Left lung (tissue), 10 donors: ENCODE data around the gene PDYN. TPM values are rescaled to one million over a fixed set of nuclear protein-coding genes. Genes with fewer than 3 reads are reported as not detected.
A peak's percentile ranks its signal among the peaks of the same experiment; 100 is the strongest.

Source experiments
- ATAC-seq: fragments of 200-7000 bp; cut with Tn5 transposase; one replicate; pipeline ENCODE4 v1.9.1; 2020; ENCODE audit warnings: moderate library complexity
- DNase-seq, 4 donors: peaks; one replicate each; pipeline ENCODE4 v3.0.0-alpha.2; 2013 to 2020
- H3K27ac ChIP-seq, 2 donors: fragments of 200-600 bp; sonication (generic) in 1 of 2; one replicate each; pipeline versions ENCODE4 v1.5.0 to v1.8.0; 2020 to 2021
- H3K27me3 ChIP-seq, 2 donors: fragments of 200-600 bp; sonication (generic) in 1 of 2; one replicate each; pipeline versions ENCODE4 v1.5.0 to v1.8.0; 2020 to 2021
- H3K36me3 ChIP-seq, 2 donors: fragments of 200-600 bp; sonication (generic) in 1 of 2; one replicate each; pipeline versions ENCODE4 v1.5.0 to v1.8.0; 2020 to 2021
- H3K4me1 ChIP-seq, 2 donors: fragments of 200-600 bp; one replicate each; pipeline ENCODE4 v1.8.0; 2021
- H3K4me3 ChIP-seq, 2 donors: fragments of 200-600 bp; sonication (generic) in 1 of 2; one replicate each; pipeline versions ENCODE4 v1.5.0 to v1.8.0; 2020 to 2021; ENCODE audit warnings: mild to moderate bottlenecking in 1 of 2
- H3K9me3 ChIP-seq, 2 donors: fragments of 200-600 bp; sonication (generic) in 1 of 2; one replicate each; pipeline versions ENCODE4 v1.5.0 to v1.8.0; 2020 to 2021
- intact Hi-C, 2 donors: fragments of 100-400 bp; cut with DNase I; formaldehyde crosslinking; loops; one replicate each; pipeline versions ENCODE4 v1.11.2 to v1.14.2; 2022
- polyA plus RNA-seq, 6 donors: library from polyadenylated mRNA; unstranded; fragments of 120-200 nt; gene quantifications; one replicate each; pipeline ENCODE4 v1.2.1, GENCODE V29; 2013; ENCODE audit not compliant: insufficient read length in 6 of 6
- total RNA-seq, 2 donors: library from RNA; stranded (reverse); fragmentation: NEBNext Ultra II Directional; extraction: Animal tissue kit (Norgen Biotek cat#: 25700); gene quantifications; one replicate each; pipeline ENCODE4 v1.2.1, GENCODE V29; 2021
- TF ChIP-seq, protein P1 (sequence below), 2 donors: fragments of 200-600 bp; sonication (generic) in 1 of 2; IDR thresholded peaks; one replicate each; pipeline versions ENCODE4 v1.5.0 to v1.8.0; 2021; ENCODE audit warnings: antibody characterized with exemption in 2 of 2
- donor health status: DM: no; HTN: yes; CAD: no.
- donor health status: DM: no; HTN: no; CAD: no.

The PDYN gene
- total and polyA plus RNA-seq, 8 donors = not detected

GRCh38 chr20:1949347-1950100 lies 44.3 kb downstream of the PDYN start:
- Histone ChIP-seq H3K27ac (peak overlapping the region in 1 of 2 donors; percentile 34), H3K27me3 (peaks cover 0 to 45% of the 10 kb centered on the region in 2 donors), H3K9me3 (no peaks in the 10 kb centered on the region), H3K36me3 (no peaks in the 10 kb centered on the region), H3K4me1 (peaks cover under 1 to 81% of the 10 kb centered on the region in 2 donors), H3K4me3 (no peak overlapping the region)
- no peak for ATAC-seq
- no peak for DNase-seq
- TF ChIP-seq, protein P1, sequence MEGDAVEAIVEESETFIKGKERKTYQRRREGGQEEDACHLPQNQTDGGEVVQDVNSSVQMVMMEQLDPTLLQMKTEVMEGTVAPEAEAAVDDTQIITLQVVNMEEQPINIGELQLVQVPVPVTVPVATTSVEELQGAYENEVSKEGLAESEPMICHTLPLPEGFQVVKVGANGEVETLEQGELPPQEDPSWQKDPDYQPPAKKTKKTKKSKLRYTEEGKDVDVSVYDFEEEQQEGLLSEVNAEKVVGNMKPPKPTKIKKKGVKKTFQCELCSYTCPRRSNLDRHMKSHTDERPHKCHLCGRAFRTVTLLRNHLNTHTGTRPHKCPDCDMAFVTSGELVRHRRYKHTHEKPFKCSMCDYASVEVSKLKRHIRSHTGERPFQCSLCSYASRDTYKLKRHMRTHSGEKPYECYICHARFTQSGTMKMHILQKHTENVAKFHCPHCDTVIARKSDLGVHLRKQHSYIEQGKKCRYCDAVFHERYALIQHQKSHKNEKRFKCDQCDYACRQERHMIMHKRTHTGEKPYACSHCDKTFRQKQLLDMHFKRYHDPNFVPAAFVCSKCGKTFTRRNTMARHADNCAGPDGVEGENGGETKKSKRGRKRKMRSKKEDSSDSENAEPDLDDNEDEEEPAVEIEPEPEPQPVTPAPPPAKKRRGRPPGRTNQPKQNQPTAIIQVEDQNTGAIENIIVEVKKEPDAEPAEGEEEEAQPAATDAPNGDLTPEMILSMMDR (IDR thresholded peaks at IDR 0.05) = no peak
- intact Hi-C loops = no loop called here

DNA sequence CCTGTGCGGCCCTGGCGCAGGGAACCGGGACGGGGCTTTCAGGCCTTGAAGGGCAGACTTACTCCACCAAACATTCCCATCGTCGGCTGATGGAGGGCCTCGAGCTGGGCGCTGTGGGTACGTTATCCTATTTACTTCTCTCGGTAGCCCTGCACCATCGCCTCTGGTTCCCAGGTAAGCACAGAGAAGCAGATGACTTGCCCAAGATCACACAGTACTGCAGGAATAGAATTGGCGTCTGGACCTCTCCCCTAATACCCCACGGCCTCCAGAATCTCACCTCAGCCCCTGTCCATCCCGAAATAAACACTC lies 46.4 kb downstream of the PDYN start:
- ATAC-seq (no peak), DNase-seq (no peak)
- no peaks in the 10 kb centered on the region for H3K36me3 ChIP-seq
- H3K4me1 ChIP-seq = peaks cover 2 to 88% of the 10 kb centered on the region in 2 donors
- peak overlapping the region in 1 of 2 donors; percentile 10 for H3K4me3 ChIP-seq
- peak overlapping the region in 1 of 2 donors; percentile 94 for H3K27ac ChIP-seq
- TF ChIP-seq, protein P1 (IDR thresholded peaks at IDR 0.05) = no peak
- H3K9me3 ChIP-seq = no peaks in the 10 kb centered on the region
- H3K27me3 ChIP-seq = peaks cover 0 to 58% of the 10 kb centered on the region in 2 donors
- intact Hi-C loops = no loop called here

DNA sequence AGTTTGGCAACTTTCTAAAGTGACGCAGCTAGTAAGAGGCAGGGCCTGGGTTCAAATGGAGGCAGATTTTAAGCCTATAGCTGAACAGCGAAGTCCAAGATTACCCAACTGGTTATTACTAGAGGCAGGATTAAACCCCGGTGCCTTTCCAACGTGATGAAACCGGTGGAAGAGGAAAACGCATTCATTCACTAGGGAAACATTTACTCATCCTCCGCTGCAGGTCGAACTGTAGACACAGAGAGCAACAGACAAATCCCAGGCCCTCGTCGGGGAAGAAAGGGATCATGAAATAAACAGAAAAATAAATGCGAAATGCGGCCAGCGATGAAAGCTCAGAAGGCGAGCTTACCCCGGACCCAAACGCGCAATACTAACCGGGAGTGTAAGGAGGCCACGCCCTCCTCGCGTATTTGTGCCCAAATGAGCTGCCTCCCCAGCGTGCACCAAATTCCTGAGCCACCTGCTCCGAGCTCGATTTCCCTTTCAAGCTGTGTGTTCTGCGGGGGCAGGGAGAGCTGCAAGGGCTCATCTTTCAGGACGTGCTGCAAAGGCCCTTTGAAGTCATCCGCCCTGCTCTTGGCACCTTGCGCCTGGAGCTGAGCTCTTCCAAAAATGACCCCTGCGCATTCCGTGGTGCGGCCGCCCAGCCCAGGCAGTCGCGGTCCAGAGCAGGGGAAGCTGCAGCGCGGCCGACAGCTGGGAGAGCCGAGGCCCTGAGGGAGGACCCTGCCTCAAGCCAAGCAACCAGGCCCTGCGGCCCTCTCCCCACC lies 46.9 kb downstream of the PDYN start:
- ATAC-seq (peak; percentile 53), DNase-seq (peak in 2 of 4 donors; percentile 55 to 86)
- Histone ChIP-seq H3K9me3 (no peaks in the 10 kb centered on the region), H3K4me1 (peaks cover 2 to 82% of the 10 kb centered on the region in 2 donors), H3K36me3 (no peaks in the 10 kb centered on the region), H3K4me3 (peak overlapping the region in 1 of 2 donors; percentile 10), H3K27ac (peak overlapping the region; percentile 39 to 94), H3K27me3 (peaks cover 0 to 62% of the 10 kb centered on the region in 2 donors)
- intact Hi-C loops = no loop called here
- TF ChIP-seq, protein P1 (IDR thresholded peaks at IDR 0.05) = no peak

DNA sequence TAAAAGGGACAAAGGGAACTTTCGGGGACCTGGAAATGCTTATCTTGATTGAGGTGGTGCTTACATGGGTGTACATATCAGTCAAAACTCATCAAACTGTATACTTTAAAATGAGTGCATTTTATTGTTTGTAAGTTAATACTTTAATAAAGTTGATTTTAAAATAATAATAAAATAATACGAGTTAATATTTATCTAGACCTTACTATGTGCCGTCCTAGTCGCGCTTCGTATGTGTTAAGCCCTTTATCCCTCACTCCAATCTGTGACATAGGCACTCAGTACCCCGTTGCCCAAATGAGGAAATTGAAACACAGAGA lies 47.5 kb downstream of the PDYN start:
- ATAC-seq (no peak), DNase-seq (no peak)
- TF ChIP-seq, protein P1 (IDR thresholded peaks at IDR 0.05) = no peak
- H3K4me3 ChIP-seq = peak overlapping the region in 1 of 2 donors; percentile 10
- H3K27me3 ChIP-seq = peaks cover 0 to 64% of the 10 kb centered on the region in 2 donors
- H3K9me3 ChIP-seq = no peaks in the 10 kb centered on the region
- H3K4me1 ChIP-seq = peaks cover 2 to 80% of the 10 kb centered on the region in 2 donors
- intact Hi-C loops = no loop called here
- H3K36me3 ChIP-seq = no peaks in the 10 kb centered on the region
- H3K27ac ChIP-seq = peak overlapping the region; percentile 39 to 94

GRCh38 chr20:1945660-1946059 lies 48.2 kb downstream of the PDYN start:
- TF ChIP-seq, protein P1 (IDR thresholded peaks at IDR 0.05) = no peak
- Histone ChIP-seq H3K27ac (peak overlapping the region; percentile 39 to 94), H3K9me3 (no peaks in the 10 kb centered on the region), H3K27me3 (peaks cover 0 to 66% of the 10 kb centered on the region in 2 donors), H3K36me3 (no peaks in the 10 kb centered on the region), H3K4me1 (peaks cover 2 to 78% of the 10 kb centered on the region in 2 donors), H3K4me3 (no peak overlapping the region)
- ATAC-seq (peak; percentile 3), DNase-seq (no peak)
- intact Hi-C loops = no loop called here
